NCI-H524 (cell line): ENCODE measurements around the gene MAP3K5.
A peak's percentile ranks its signal among the peaks of the same experiment; 100 is the strongest.
"Not testable (repeated sequence)": the region's sequence is repeated elsewhere in the genome, so short reads cannot be mapped to it uniquely, and the experiment has no call there.

ENCODE experiments used
- DNase-seq, 2 experiments: peaks; one replicate each; lab custom pipeline; 2025; lab: John Stamatoyannopoulos, UW

The MAP3K5 gene

GRCh38 chr6:136721467-136721866 lies 70.8 kb downstream of the MAP3K5 start:
- DNase-seq = no peak

- DNase-seq = no peak
Observed at GRCh38 chr6:136720045-136720770, 72.1 kb downstream of the MAP3K5 start.

- DNase-seq = no peak
Observed at GRCh38 chr6:136719280-136720044, 72.8 kb downstream of the MAP3K5 start.

- DNase-seq = no peak
Observed at GRCh38 chr6:136718476-136718875, 73.8 kb downstream of the MAP3K5 start.

- no peak for DNase-seq
Observed at GRCh38 chr6:136717716-136717990, 74.6 kb downstream of the MAP3K5 start.

GRCh38 chr6:136716917-136717715 lies 75.2 kb downstream of the MAP3K5 start:
- no peak for DNase-seq

- DNase-seq = not testable (repeated sequence)
Observed at GRCh38 chr6:136712642-136713041, 79.6 kb downstream of the MAP3K5 start.

GRCh38 chr6:136711644-136712043 lies 80.6 kb downstream of the MAP3K5 start:
- DNase-seq = no peak

- DNase-seq = no peak
Observed at GRCh38 chr6:136710877-136711552, 81.3 kb downstream of the MAP3K5 start.

GRCh38 chr6:136709429-136709828 lies 82.8 kb downstream of the MAP3K5 start:
- no peak for DNase-seq

- DNase-seq = peak; percentile 28 to 60
Observed at GRCh38 chr6:136706430-136706829, 85.8 kb downstream of the MAP3K5 start.

GRCh38 chr6:136703331-136703865 lies 88.9 kb downstream of the MAP3K5 start:
- DNase-seq = no peak

GRCh38 chr6:136701045-136701444 lies 91.2 kb downstream of the MAP3K5 start:
- peak; percentile 11 to 26 for DNase-seq

GRCh38 chr6:136699358-136699757 lies 92.9 kb downstream of the MAP3K5 start:
- no peak for DNase-seq

- no peak for DNase-seq
Observed at GRCh38 chr6:136696783-136697364, 95.4 kb downstream of the MAP3K5 start.

GRCh38 chr6:136696238-136696637 lies 96.0 kb downstream of the MAP3K5 start:
- DNase-seq = no peak

GRCh38 chr6:136695412-136695811 lies 96.9 kb downstream of the MAP3K5 start:
- DNase-seq = no peak

- no peak for DNase-seq
Observed at GRCh38 chr6:136693090-136693489, 99.2 kb downstream of the MAP3K5 start.

GRCh38 chr6:136687894-136688293 lies 104.4 kb downstream of the MAP3K5 start:
- DNase-seq = not testable (repeated sequence)

- peak in 1 of 2 experiments; percentile 22 for DNase-seq
Observed at GRCh38 chr6:136685540-136686108, 106.7 kb downstream of the MAP3K5 start.

- no peak for DNase-seq
Observed at GRCh38 chr6:136684466-136684865, 107.8 kb downstream of the MAP3K5 start.
